MCF 10A (cell line): ENCODE results near the gene KCNB1. TPM values are rescaled to one million over a fixed set of nuclear protein-coding genes. Genes with fewer than 3 reads are reported as not detected.

Experiments
- BruUV-seq: library from RNA; stranded (reverse); fragments of 400-500 nt; replicated peaks from 2 replicates; lab custom pipeline; 2021; lab: Mats Ljungman, UMichigan
- CTCF ChIA-PET: fragments of 300-600 bp; sonication (Branson Sonifier 250); formaldehyde crosslinking; extraction: SDS; loops from one replicate; lab custom pipeline; 2021; ENCODE audit warnings: antibody characterized with exemption, inconsistent platforms; lab: Yijun Ruan, JAX
- POLR2A ChIA-PET: fragments of 300-600, 350-650 bp; sonication (Branson Sonifier 250); formaldehyde crosslinking; extraction: SDS; loops from one replicate; lab custom pipeline; 2020; ENCODE audit warnings: antibody characterized with exemption, inconsistent platforms; lab: Yijun Ruan, JAX
- DNase-seq: peaks from one replicate; pipeline ENCODE4 v3.0.0-alpha.2; 2018; ENCODE audit not compliant: unreplicated experiment
- H3K27ac Mint-ChIP-seq: one replicate; pipeline ENCODE4 v1.8.0; 2022; ENCODE audit warnings: mild to moderate bottlenecking, low read depth, mixed read lengths; ENCODE audit not compliant: unreplicated experiment
- H3K27me3 Mint-ChIP-seq: one replicate; pipeline ENCODE4 v1.8.0; 2022; ENCODE audit warnings: mixed read lengths; ENCODE audit not compliant: insufficient read depth, unreplicated experiment
- H3K36me3 Mint-ChIP-seq: one replicate; pipeline ENCODE4 v1.8.0; 2022; ENCODE audit warnings: mild to moderate bottlenecking, moderate library complexity, mixed read lengths; ENCODE audit not compliant: insufficient read depth, unreplicated experiment
- H3K4me1 Mint-ChIP-seq: one replicate; pipeline ENCODE4 v1.8.0; 2022; ENCODE audit warnings: mixed read lengths; ENCODE audit not compliant: insufficient read depth, unreplicated experiment
- H3K4me3 Mint-ChIP-seq: one replicate; pipeline ENCODE4 v1.8.0; 2022; ENCODE audit warnings: mild to moderate bottlenecking, moderate library complexity, mixed read lengths; ENCODE audit not compliant: unreplicated experiment
- H3K9me3 Mint-ChIP-seq: one replicate; pipeline ENCODE4 v1.8.0; 2022; ENCODE audit warnings: mixed read lengths; ENCODE audit not compliant: unreplicated experiment
- CTCF ChIP-seq: fragments of 200-600 bp; IDR thresholded peaks from one replicate; pipeline ENCODE4 v1.8.0; 2022; ENCODE audit warnings: antibody characterized with exemption, mild to moderate bottlenecking; ENCODE audit not compliant: unreplicated experiment
- intact Hi-C: fragments of 100-400 bp; cut with micrococcal nuclease; formaldehyde crosslinking; loops from 2 replicates; pipeline ENCODE4 v1.14.1; 2022
- total RNA-seq: library from RNA; stranded (reverse); gene quantifications from 2 replicates; pipeline ENCODE4 v1.2.3, GENCODE V29; 2022

KCNB1 gene
- total RNA-seq, 1 experiment from 2014 or later = 2.8 TPM

- ChIA-PET POLR2A (interaction anchor here (0.5 to 1.5 kb wide), 6 partner anchors 17 to 260 kb away, joined by 3 to 7 read pairs (median 3); no protein-coding TSS in a partner anchor), CTCF (interaction anchor here (0.6 to 1.7 kb wide), 2 partner anchors 56 to 176 kb away, joined by 3 to 6 read pairs; no protein-coding TSS in a partner anchor)
- peaks cover 8% of the 10 kb centered on the region for H3K9me3 Mint-ChIP-seq
- no peak for DNase-seq
- H3K4me3 Mint-ChIP-seq = no peak overlapping the region
- H3K27ac Mint-ChIP-seq = no peak overlapping the region
- H3K4me1 Mint-ChIP-seq = peaks cover 25% of the 10 kb centered on the region
- intact Hi-C loops = loop anchor here (5.0 kb wide), 1 partner anchor 34 kb away; no protein-coding TSS in a partner anchor
- H3K36me3 Mint-ChIP-seq = peaks cover 4% of the 10 kb centered on the region
- BruUV-seq = no TSS peak
- TF ChIP-seq CTCF = no peak
- no peaks in the 10 kb centered on the region for H3K27me3 Mint-ChIP-seq
Observed at GRCh38 chr20:49427751-49428518, 54.5 kb downstream of the KCNB1 start.

GRCh38 chr20:49426873-49427272 is 55.6 kb downstream of the KCNB1 start:
- Mint-ChIP-seq H3K9me3 (peaks cover 8% of the 10 kb centered on the region), H3K4me1 (peaks cover 24% of the 10 kb centered on the region), H3K27me3 (no peaks in the 10 kb centered on the region), H3K36me3 (peaks cover 4% of the 10 kb centered on the region), H3K4me3 (no peak overlapping the region), H3K27ac (no peak overlapping the region)
- no TSS peak for BruUV-seq
- no peak for TF ChIP-seq CTCF
- POLR2A ChIA-PET = interaction anchor here (0.7 to 1.5 kb wide), 3 partner anchors 29 to 593 kb away, joined by 4 to 7 read pairs (median 5); no protein-coding TSS in a partner anchor
- DNase-seq = peak; percentile 57
- CTCF ChIA-PET = interaction anchor here (0.6 to 1.7 kb wide), 3 partner anchors 57 to 177 kb away, joined by 3 to 6 read pairs (median 4); no protein-coding TSS in a partner anchor
- intact Hi-C loops = loop anchor here (5.0 kb wide), 1 partner anchor 35 kb away; no protein-coding TSS in a partner anchor

- intact Hi-C loops = loop anchor here (5.0 kb wide), 1 partner anchor 36 kb away; no protein-coding TSS in a partner anchor
- TSS peak; percentile 25 for BruUV-seq
- H3K4me3 Mint-ChIP-seq = no peak overlapping the region
Observed at GRCh38 chr20:49426395-49426794, 56.1 kb downstream of the KCNB1 start.

More at GRCh38 chr20:49426395-49426794, 56.1 kb downstream of the KCNB1 start:
- Mint-ChIP-seq H3K9me3 (peaks cover 8% of the 10 kb centered on the region), H3K27me3 (no peaks in the 10 kb centered on the region), H3K36me3 (peaks cover 4% of the 10 kb centered on the region), H3K4me1 (peaks cover 22% of the 10 kb centered on the region), H3K27ac (no peak overlapping the region)
- no peak for TF ChIP-seq CTCF
- CTCF ChIA-PET = interaction anchor here (0.7 to 1.7 kb wide), 2 partner anchors 58 to 104 kb away, joined by 4 to 6 read pairs; no protein-coding TSS in a partner anchor
- DNase-seq = no peak
- POLR2A ChIA-PET = interaction anchor here (0.7 to 1.5 kb wide), 2 partner anchors 81 to 594 kb away, joined by 4 to 7 read pairs; no protein-coding TSS in a partner anchor
